Measurements from ENCODE around the gene SMG6. TPM values are rescaled to one million over a fixed set of nuclear protein-coding genes. Genes with fewer than 3 reads are reported as not detected.

The SMG6 gene
- total and polyA plus RNA-seq, 5 experiments from 2014 or later: 5.3 to 51.4 (median 13.5) TPM

DNA sequence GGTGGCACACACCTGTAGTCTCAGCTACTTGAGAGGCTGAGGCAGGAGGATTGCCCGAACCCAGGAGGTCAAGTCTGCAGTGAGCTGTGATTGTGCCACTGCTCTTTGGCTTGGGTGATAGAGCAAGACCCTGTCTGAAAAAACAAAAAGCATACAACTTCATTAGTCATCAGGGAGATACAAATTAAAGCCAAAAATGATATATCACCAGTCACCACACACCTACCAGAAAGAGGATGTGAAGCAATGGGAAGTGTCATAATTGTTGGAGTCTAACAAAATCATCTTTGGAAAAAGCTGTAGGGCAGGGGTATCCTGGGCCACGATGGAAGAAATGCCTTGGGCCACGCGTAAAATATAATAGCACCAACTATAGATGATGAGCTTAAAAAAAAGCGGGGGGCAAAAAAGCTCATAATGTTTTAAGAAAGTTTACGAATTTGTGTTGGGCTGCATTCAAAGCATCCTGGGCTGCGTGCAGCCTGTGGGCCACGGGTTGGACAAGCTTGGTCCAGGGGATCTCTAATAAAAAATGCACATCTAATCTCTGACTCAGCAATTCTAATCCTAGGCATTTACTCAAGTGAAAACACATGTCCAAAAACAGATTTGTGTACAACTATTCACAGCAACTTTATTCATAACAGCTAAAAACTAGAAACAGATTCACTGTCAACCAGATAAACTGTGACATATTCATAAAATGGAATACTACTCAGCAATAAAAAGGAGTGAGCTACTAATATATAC lies 182.8 kb downstream of the SMG6 start:
- peaks cover 9 to 29% (median 19%) of the 10 kb centered on the region in 4 donors for H3K4me1 Mint-ChIP-seq
- H3K4me3 Mint-ChIP-seq: no peak overlapping the region
- no peaks in the 10 kb centered on the region for H3K27me3 Mint-ChIP-seq
- ATAC-seq (no peak), DNase-seq (no peak)
- peaks cover 0 to 46% (median 6%) of the 10 kb centered on the region in 3 donors for H3K36me3 Mint-ChIP-seq
- POLR2A ChIA-PET: interaction anchor here (0.6 to 1.5 kb wide), 2 partner anchors 13 to 21 kb away, joined by 3 read pairs; no protein-coding TSS in a partner anchor
- no peak overlapping the region for H3K27ac Mint-ChIP-seq
- H3K9me3 Mint-ChIP-seq: no peaks in the 10 kb centered on the region

DNA sequence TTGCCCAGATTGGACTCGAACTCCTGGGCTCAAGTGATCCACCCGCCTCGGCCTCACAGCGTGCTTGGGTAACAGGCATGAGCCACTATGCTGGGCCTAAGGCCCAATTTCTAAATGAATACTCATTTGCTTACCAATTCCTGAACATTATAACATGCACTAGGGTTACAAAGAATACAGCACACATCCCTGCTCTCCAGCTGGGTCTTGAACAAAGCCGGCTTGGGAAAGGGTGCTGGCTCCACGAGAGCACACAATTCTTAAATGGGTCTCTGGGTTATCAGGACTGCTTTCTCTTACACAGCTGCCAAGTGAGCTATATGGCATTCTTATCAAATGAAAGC lies 190.3 kb downstream of the SMG6 start:
- no peak for ATAC-seq
- Mint-ChIP-seq H3K27me3 (no peaks in the 10 kb centered on the region), H3K4me3 (no peak overlapping the region), H3K27ac (no peak overlapping the region), H3K9me3 (no peaks in the 10 kb centered on the region), H3K4me1 (peaks cover 0 to 3% (median under 1%) of the 10 kb centered on the region in 4 donors), H3K36me3 (peaks cover 0 to 33% (median 0%) of the 10 kb centered on the region in 3 donors)
- DNase-seq: no peak
- POLR2A ChIA-PET: no interaction called here

DNA sequence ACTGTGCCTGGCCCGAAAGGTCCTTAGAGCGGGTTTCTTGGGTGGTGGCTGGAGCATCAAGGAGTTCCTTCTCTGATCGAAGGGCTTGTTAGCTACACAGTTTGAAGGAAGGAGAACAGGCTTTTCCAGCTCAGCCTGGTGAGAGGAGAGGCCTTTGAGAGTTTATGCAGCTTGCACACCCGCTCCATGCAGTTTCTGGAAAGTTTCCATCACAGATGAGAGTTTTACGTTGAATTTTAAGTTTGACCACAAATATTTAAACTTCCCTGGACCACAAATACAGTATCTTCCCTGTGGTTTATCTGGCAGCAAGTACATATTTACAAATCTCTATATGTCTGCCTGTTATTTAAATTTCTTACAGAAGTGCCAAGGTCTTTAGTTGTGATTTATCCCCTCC lies 191.9 kb downstream of the SMG6 start:
- DNase-seq: no peak
- Mint-ChIP-seq H3K4me3 (no peak overlapping the region), H3K36me3 (peaks cover 0 to 29% (median 0%) of the 10 kb centered on the region in 3 donors), H3K27ac (no peak overlapping the region), H3K27me3 (no peaks in the 10 kb centered on the region), H3K4me1 (peaks cover 0 to 5% (median under 1%) of the 10 kb centered on the region in 4 donors), H3K9me3 (no peaks in the 10 kb centered on the region)
- ATAC-seq: no peak
- POLR2A ChIA-PET: interaction anchor here (0.6 to 0.7 kb wide), 2 partner anchors 10 to 1114 kb away, joined by 3 read pairs; partner anchors contain the start of gene TIMM22

DNA sequence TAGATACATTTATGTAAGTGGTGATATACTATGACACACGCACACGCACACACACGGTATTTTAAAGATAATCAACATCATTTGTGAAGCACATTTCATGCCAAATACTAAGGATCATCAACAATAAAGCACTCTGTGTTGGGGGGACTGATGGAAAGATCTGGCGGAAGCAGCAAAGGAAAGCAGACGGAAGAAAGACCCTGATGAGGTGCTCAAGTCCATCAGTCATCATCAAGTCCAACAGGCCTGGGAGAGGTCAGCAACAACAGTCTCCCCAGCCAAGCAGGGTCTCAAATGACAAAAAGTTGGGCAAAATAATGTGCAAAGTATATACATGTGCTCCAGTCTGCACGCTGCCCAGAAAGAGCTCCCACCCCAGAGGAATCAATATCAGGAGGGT lies 193.1 kb downstream of the SMG6 start:
- Mint-ChIP-seq H3K9me3 (no peaks in the 10 kb centered on the region), H3K4me3 (no peak overlapping the region), H3K27ac (peak overlapping the region in 1 of 10 donors; percentile 8), H3K4me1 (peaks cover 0 to 8% (median 4%) of the 10 kb centered on the region in 4 donors), H3K36me3 (peaks cover 0 to 33% (median 0%) of the 10 kb centered on the region in 3 donors), H3K27me3 (no peaks in the 10 kb centered on the region)
- POLR2A ChIA-PET: no interaction called here
- ATAC-seq: no peak
- DNase-seq: no peak

DNA sequence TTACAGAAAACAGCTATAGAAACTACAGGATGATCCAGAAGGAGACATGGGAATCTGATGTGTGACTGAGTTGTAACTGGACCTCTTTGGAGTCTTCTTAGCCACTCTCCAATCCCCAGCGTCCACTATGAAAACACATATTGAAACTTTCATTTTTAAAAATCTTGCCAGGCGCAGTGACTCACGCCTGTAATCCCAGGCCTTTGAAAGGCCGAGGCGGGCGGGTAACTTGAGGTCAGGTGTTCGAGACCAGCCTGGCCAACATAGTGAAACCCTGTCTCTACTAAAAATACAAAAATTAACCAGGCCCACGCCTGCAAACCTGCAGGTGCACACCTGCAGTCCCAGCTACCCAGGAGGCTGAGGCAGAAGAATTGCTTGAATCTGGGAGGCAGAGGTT lies 195.4 kb downstream of the SMG6 start:
- H3K27ac Mint-ChIP-seq: no peak overlapping the region
- H3K27me3 Mint-ChIP-seq: no peaks in the 10 kb centered on the region
- DNase-seq (no peak), ATAC-seq (no peak)
- no peak overlapping the region for H3K4me3 Mint-ChIP-seq
- no peaks in the 10 kb centered on the region for H3K9me3 Mint-ChIP-seq
- peaks cover 0 to 32% (median 4%) of the 10 kb centered on the region in 3 donors for H3K36me3 Mint-ChIP-seq
- H3K4me1 Mint-ChIP-seq: peaks cover 1 to 14% (median 9%) of the 10 kb centered on the region in 4 donors
- POLR2A ChIA-PET: no interaction called here

DNA sequence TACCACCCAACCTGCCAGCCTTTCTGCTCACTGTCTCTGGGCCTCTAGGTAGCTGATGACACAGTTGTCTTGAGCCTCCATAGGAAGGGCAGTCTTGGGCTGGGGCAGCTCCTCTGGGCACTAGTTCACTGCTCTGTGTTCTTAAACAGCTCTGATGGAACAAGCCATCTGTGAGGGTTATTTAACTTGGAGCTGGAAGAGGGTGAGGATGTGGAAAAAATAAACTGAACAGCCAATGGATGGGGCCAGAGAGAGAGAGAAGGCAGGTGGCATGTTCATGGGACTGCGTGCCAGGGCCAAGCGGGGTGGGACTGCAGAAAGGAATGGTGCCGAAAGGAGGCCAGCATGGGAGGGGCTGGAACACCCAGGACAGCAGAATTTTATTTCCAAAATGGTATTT lies 196.1 kb downstream of the SMG6 start:
- no peaks in the 10 kb centered on the region for H3K27me3 Mint-ChIP-seq
- peaks cover 0 to 36% (median 4%) of the 10 kb centered on the region in 3 donors for H3K36me3 Mint-ChIP-seq
- peaks cover 8 to 20% (median 15%) of the 10 kb centered on the region in 4 donors for H3K4me1 Mint-ChIP-seq
- POLR2A ChIA-PET: no interaction called here
- H3K9me3 Mint-ChIP-seq: no peaks in the 10 kb centered on the region
- no peak for ATAC-seq
- H3K4me3 Mint-ChIP-seq: no peak overlapping the region
- no peak for DNase-seq
- peak overlapping the region in 2 of 10 donors; percentile 62 to 63 for H3K27ac Mint-ChIP-seq

DNA sequence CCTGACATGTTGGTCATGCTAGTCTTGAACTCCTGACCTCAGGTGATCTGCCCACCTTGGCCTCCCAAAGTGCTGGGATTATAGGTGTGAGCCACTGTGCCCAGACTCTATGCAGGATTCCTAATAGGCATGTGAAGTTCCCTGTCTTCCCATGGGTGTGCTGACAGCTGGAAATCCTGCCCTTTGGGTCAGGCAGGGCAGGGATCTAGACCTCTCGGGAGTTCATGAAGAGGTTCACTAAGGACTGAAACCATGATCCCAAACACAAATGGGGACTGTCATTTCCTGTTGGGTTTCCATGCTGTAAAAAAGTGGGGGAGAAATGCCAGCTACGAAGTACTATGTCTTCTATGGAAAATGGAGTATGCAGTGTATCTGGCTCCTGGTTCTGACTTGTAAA lies 196.5 kb downstream of the SMG6 start:
- ATAC-seq (no peak), DNase-seq (no peak)
- Mint-ChIP-seq H3K36me3 (peaks cover 0 to 36% (median 4%) of the 10 kb centered on the region in 3 donors), H3K4me1 (peaks cover 8 to 22% (median 16%) of the 10 kb centered on the region in 4 donors), H3K9me3 (no peaks in the 10 kb centered on the region), H3K27ac (peak overlapping the region in 2 of 10 donors; percentile 44 to 63), H3K27me3 (no peaks in the 10 kb centered on the region), H3K4me3 (no peak overlapping the region)
- POLR2A ChIA-PET: no interaction called here

DNA sequence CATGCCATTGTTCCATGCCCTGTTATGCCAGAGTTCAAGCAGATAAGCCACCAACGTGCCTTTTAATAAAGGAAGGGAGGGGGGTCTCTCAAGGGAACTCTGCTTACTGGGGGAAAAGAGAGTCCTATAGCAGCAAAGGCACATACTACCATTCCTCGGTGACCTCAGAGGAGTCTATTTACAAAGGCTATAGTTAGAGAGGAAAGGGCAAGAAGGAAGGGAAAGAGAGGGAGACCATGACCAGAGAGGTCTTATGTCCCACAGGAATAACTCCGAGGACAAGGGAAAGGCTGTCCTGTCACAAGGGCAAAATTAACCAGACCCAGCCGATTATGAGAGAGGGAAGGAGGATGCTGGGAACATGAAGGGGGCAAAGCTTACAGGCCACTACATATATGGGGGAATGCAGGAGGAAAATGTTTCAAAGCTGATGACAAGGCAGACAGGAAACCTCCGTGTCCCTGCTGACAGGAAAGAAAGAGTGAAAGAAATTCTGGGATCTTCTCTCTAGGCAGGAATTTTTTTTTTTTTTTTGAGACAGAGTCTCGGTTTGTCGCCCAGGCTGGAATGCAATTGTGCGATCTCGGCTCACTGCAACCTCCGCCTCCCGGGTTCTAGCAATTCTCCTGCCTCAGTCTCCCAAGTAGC lies 197.2 kb downstream of the SMG6 start:
- ATAC-seq (no peak), DNase-seq (no peak)
- no peak overlapping the region for H3K4me3 Mint-ChIP-seq
- H3K27ac Mint-ChIP-seq: no peak overlapping the region
- POLR2A ChIA-PET: interaction anchor here (0.8 kb wide), 1 partner anchor 12 kb away, joined by 3 read pairs; no protein-coding TSS in a partner anchor
- no peaks in the 10 kb centered on the region for H3K27me3 Mint-ChIP-seq
- peaks cover 13 to 27% (median 21%) of the 10 kb centered on the region in 4 donors for H3K4me1 Mint-ChIP-seq
- no peaks in the 10 kb centered on the region for H3K9me3 Mint-ChIP-seq
- H3K36me3 Mint-ChIP-seq: peaks cover 0 to 36% (median 4%) of the 10 kb centered on the region in 3 donors

DNA sequence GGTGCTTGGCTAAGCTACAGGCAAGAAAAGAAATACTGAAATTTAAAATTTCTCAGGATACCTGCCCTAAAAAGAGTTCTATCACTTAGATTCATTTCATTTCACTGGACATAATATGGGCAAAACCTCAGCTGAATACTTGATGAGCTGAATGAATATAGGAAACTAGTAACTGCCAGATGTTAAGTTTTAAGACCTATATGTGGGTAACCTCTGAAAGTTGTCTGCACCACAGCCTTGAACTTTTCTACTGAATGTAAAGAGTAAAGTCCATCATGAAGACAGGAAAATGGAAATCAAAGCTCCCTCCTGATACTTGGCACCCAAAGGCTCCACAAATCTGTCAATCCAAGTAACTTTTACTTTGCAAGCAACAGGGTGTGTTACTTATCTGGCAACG lies 197.9 kb downstream of the SMG6 start:
- Mint-ChIP-seq H3K36me3 (peaks cover 0 to 33% (median 4%) of the 10 kb centered on the region in 3 donors), H3K9me3 (no peaks in the 10 kb centered on the region), H3K4me1 (peaks cover 21 to 31% (median 26%) of the 10 kb centered on the region in 4 donors), H3K27ac (no peak overlapping the region), H3K27me3 (no peaks in the 10 kb centered on the region), H3K4me3 (no peak overlapping the region)
- ATAC-seq: no peak
- POLR2A ChIA-PET: interaction anchor here (0.8 kb wide), 1 partner anchor 13 kb away, joined by 3 read pairs; no protein-coding TSS in a partner anchor
- DNase-seq: no peak

DNA sequence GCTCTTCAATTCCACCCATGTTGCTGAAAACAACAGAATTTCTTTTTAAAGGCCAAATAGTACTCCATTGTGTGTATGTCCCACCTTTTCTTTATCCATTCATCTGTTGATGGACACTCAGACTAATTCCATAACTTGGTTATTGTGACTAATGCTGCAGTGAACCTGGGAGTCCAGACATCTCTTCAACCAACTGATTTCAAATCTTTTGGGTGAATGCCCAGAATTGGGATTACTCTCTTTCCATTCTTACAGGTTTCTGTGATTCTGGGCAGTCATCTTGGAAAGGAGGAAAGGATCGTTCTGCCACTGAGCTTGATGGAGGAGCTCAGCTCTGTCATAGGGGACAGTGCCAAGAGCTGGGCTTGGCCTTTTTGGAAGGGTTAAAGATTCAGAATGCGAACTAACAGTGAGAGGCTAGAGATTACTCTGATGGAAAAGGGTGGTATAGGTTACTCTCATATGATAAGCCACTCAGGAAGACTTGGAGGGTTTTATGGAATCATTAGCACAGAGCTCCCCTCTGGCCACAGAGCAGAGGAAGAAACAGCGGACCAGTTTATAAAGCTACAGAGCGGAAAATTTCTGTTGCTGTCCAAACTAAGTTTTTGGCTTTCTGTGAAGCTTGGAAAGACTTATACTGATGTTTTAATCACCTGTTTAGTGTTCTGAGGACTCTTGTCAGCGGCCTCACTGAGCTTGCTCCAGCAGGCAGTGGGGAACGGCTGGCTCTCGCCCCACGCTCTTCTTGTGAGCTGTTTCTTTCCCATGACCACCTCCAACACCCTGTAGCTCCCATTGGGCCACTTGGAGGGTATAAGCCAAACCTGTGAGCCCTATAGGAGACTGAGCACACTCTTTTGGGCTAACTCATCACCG lies 200.4 kb downstream of the SMG6 start:
- no peak for ATAC-seq
- Mint-ChIP-seq H3K27me3 (no peaks in the 10 kb centered on the region), H3K4me1 (peaks cover 18 to 31% (median 26%) of the 10 kb centered on the region in 4 donors), H3K9me3 (no peaks in the 10 kb centered on the region), H3K36me3 (peaks cover 0 to 30% (median 4%) of the 10 kb centered on the region in 3 donors), H3K4me3 (peak overlapping the region in 3 of 10 donors; percentile 1 to 50 (median 29)), H3K27ac (peak overlapping the region in 8 of 10 donors; percentile 43 to 85 (median 54))
- no peak for DNase-seq
- POLR2A ChIA-PET: interaction anchor here (1.0 to 1.4 kb wide), 2 partner anchors 14 to 133 kb away, joined by 3 to 4 read pairs; no protein-coding TSS in a partner anchor

DNA sequence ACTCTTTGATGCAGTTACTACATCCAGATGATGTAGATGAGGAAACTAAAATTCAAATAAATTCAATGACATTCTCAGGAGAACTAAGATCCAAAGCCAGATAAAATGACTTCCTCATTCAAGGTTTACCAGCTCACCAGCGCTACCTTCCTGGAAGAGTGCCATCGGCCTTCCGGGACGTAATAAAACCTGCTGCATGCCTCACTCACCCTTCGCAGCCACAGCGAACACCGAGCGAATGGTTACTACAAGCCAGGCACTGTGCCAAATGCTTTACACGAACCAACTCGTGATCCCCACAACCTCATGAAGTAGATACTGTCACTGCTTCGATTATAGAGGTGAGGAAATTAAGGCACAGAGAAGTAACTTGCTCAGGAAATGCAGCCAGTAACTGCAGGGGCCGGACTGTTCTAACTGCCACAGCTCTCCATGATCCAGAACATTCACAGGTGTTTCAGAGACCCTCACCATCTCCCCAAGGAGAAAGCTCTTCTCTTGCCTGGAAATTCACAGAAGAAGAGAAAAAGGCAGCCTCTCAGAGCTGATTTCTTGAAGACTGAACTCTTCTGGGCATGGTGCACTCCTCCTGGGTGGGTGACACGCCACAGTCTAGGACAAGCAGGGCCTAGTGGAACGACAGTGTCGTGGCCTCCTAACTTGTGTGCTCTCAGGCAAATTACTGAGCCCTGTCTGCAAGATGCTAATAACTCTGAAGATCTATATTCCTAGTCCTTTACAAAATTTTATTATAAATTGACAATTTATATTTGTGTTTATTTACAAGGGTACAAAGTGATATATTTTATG lies 201.9 kb downstream of the SMG6 start:
- Mint-ChIP-seq H3K9me3 (no peaks in the 10 kb centered on the region), H3K36me3 (peaks cover 0 to 31% (median 4%) of the 10 kb centered on the region in 3 donors), H3K27me3 (no peaks in the 10 kb centered on the region), H3K4me1 (peaks cover 16 to 31% (median 26%) of the 10 kb centered on the region in 4 donors), H3K4me3 (peak overlapping the region; percentile 11 to 67 (median 42)), H3K27ac (peak overlapping the region in 9 of 10 donors; percentile 52 to 93 (median 85))
- DNase-seq (peak; percentile 37 to 82 (median 68)), ATAC-seq (peak; percentile 94 to 97)
- POLR2A ChIA-PET: interaction anchor here (0.6 to 1.0 kb wide), 2 partner anchors 73 to 135 kb away, joined by 3 read pairs; no protein-coding TSS in a partner anchor

All from naive thymus-derived CD8-positive, alpha-beta T cell (primary cell).